GM23338 (cell line): Measurements from ENCODE around the gene RAP1B. TPM values are rescaled to one million over a fixed set of nuclear protein-coding genes. Genes with fewer than 3 reads are reported as not detected.

ENCODE experiments used
- ATAC-seq: fragments of 200-7000 bp; cut with Tn5 transposase; 3 replicates; pipeline ENCODE4 v1.9.1; 2020
- DNase-seq: peaks from one replicate; pipeline ENCODE4 v3.0.0-alpha.2; 2015; ENCODE audit warnings: low spot score
- H2AFZ ChIP-seq: fragments of 200-600 bp; sonication (generic); 2 replicates; pipeline ENCODE4 v1.8.0; 2016; ENCODE audit warnings: antibody characterized with exemption, mild to moderate bottlenecking, moderate library complexity
- H3F3A ChIP-seq: fragments of 200-600 bp; sonication (generic); replicated peaks from 2 replicates; pipeline ENCODE4 v1.8.0; 2017; ENCODE audit warnings: antibody characterized with exemption, mixed run types, low read depth
- H3K27ac ChIP-seq: fragments of 200-600 bp; sonication (generic); 2 replicates; pipeline ENCODE4 v1.6.1; 2016; ENCODE audit warnings: low read depth
- H3K27me3 ChIP-seq: fragments of 200-600 bp; sonication (generic); 2 replicates; pipeline ENCODE4 v1.8.0; 2016; ENCODE audit warnings: mild to moderate bottlenecking, mixed run types, moderate library complexity; ENCODE audit not compliant: insufficient read depth
- H3K36me3 ChIP-seq: fragments of 200-600 bp; sonication (generic); 2 replicates; pipeline ENCODE4 v1.8.0; 2016; ENCODE audit warnings: mild to moderate bottlenecking; ENCODE audit not compliant: insufficient read depth
- H3K4me1 ChIP-seq: fragments of 200-600 bp; sonication (generic); 2 replicates; pipeline ENCODE4 v1.8.0; 2016; ENCODE audit warnings: mild to moderate bottlenecking, moderate library complexity; ENCODE audit not compliant: insufficient read depth
- H3K4me2 ChIP-seq: fragments of 200-600 bp; sonication (generic); 2 replicates; pipeline ENCODE4 v1.7.1; 2017; ENCODE audit warnings: mixed run types
- H3K4me3 ChIP-seq: fragments of 200-600 bp; sonication (generic); 2 replicates; pipeline ENCODE4 v1.6.1; 2016; ENCODE audit warnings: mixed run types
- H3K79me2 ChIP-seq: fragments of 200-600 bp; sonication (generic); replicated peaks from 2 replicates; pipeline ENCODE4 v1.8.0; 2017; ENCODE audit warnings: mild to moderate bottlenecking; ENCODE audit not compliant: insufficient read depth
- H3K9me2 ChIP-seq: fragments of 200-600 bp; sonication (generic); 2 replicates; pipeline ENCODE4 v1.8.0; 2017; ENCODE audit not compliant: insufficient read depth
- H4K20me1 ChIP-seq: fragments of 200-600 bp; sonication (generic); replicated peaks from 2 replicates; pipeline ENCODE4 v1.8.0; 2017; ENCODE audit warnings: mild to moderate bottlenecking; ENCODE audit not compliant: insufficient read depth
- H3K27ac Mint-ChIP-seq: 2 replicates; pipeline ENCODE4 v1.8.0; 2020; ENCODE audit warnings: inconsistent platforms, mild to moderate bottlenecking, moderate library complexity, mixed read lengths
- H3K27me3 Mint-ChIP-seq: 3 replicates; pipeline ENCODE4 v1.8.0; 2022; ENCODE audit warnings: low read depth, mild to moderate bottlenecking, moderate library complexity, mixed read lengths, inconsistent platforms; ENCODE audit not compliant: insufficient read depth, poor library complexity
- H3K36me3 Mint-ChIP-seq: 3 replicates; pipeline ENCODE4 v1.8.0; 2021; ENCODE audit warnings: low read depth, mild to moderate bottlenecking, inconsistent platforms, moderate library complexity, mixed read lengths
- H3K4me1 Mint-ChIP-seq: 3 replicates; pipeline ENCODE4 v1.8.0; 2020; ENCODE audit warnings: mild to moderate bottlenecking, inconsistent platforms, mixed read lengths
- H3K4me3 Mint-ChIP-seq: 3 replicates; pipeline ENCODE4 v1.8.0; 2021; ENCODE audit warnings: moderate library complexity, mild to moderate bottlenecking, inconsistent platforms, mixed read lengths
- H3K9me3 Mint-ChIP-seq: 3 replicates; pipeline ENCODE4 v1.8.0; 2020; ENCODE audit warnings: moderate library complexity, mild to moderate bottlenecking, inconsistent platforms, mixed read lengths
- EZH2phosphoT487 ChIP-seq: fragments of 200-600 bp; sonication (generic); IDR thresholded peaks from one replicate; pipeline ENCODE4 v1.8.1; 2018; ENCODE audit warnings: antibody characterized with exemption; ENCODE audit not compliant: unreplicated experiment
- NANOG ChIP-seq: IDR thresholded peaks from 2 replicates; pipeline ENCODE4 v1.6.1; 2016; ENCODE audit warnings: antibody characterized with exemption, borderline replicate concordance
- POLR2AphosphoS5 ChIP-seq: IDR thresholded peaks from 2 replicates; pipeline ENCODE4 v1.6.1; 2016; ENCODE audit warnings: antibody characterized with exemption, low read depth
- ZNF114 ChIP-seq: fragments of 250-450 bp; sonication (Bioruptor Pico); IDR thresholded peaks from 2 replicates; pipeline ENCODE4 v1.5.0; 2020; ENCODE audit warnings: mild to moderate bottlenecking, moderate library complexity
- polyA plus RNA-seq: library from polyadenylated mRNA; unstranded; fragments of >200 nt; fragmentation: Nextera tagmentation; extraction: Ambion mirVana; gene quantifications from 2 replicates; pipeline ENCODE4 v1.2.1, GENCODE V29; 2016
- total RNA-seq: library from RNA; depleted of rRNA; stranded (reverse); fragments of >200 nt; shearing (Covaris generic); gene quantifications from 2 replicates; pipeline ENCODE4 v1.2.3, GENCODE V29; 2014
- TF ChIP-seq, protein P1 (sequence below): fragments of 250-450 bp; sonication (Bioruptor Pico); IDR thresholded peaks from 2 replicates; pipeline ENCODE4 v1.5.0; 2020; ENCODE audit warnings: mild to moderate bottlenecking, moderate library complexity
- TF ChIP-seq, protein P2 (sequence below): IDR thresholded peaks from 2 replicates; pipeline ENCODE4 v1.6.1; 2016; ENCODE audit warnings: antibody characterized with exemption

Gene RAP1B
- total and polyA plus RNA-seq, 2 experiments from 2014 or later, result 90.6 to 128 TPM

DNA sequence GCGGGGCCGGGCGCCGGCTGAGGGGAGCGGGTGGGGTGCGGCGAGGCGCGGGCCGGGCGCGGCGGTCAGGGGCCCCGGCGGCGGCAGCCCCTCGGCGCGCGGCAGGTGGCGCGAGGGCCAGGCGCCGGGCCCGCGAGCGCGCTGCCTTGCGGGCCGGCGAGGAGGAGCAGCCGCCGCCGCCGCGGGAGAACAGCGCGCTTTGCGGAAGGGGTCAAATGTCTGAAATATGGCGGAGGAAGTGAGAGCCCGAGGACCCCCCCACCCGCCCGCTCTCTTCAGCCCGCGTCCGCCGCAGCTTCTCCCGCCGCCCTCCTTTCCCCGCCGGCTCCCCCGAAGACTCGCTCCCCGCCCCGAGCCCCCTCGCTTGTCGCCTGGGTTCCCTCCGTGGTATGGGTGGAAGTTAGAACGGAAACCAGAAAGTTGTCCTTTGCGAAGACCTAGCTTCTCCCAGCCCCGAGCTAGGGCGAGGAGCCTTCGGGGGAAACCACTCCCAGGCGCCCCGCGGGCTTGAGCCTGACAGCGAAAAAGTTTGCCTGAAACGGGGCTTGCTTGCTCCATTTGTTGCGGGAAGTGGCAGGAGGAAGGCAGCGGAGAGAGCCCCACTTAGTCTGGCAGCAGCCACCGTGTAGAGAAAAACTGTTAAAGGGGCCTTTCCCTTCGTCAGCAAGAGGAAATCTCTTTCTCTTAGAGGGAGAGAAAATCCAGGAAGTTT is 551 bp downstream of the RAP1B start:
- H2AFZ ChIP-seq, result no peak overlapping the region
- H3K4me3 Mint-ChIP-seq, result peak overlapping the region; percentile 78
- ATAC-seq, result peak; percentile 23
- H3K4me2 ChIP-seq, result peak overlapping the region; percentile 96
- peaks cover 50% of the 10 kb centered on the region for H3K79me2 ChIP-seq
- no peaks in the 10 kb centered on the region for H3K27me3 ChIP-seq
- H3K9me2 ChIP-seq, result no peaks in the 10 kb centered on the region
- peaks cover 44% of the 10 kb centered on the region for H3K4me1 Mint-ChIP-seq
- peak; percentile 72 for DNase-seq
- peaks cover 10% of the 10 kb centered on the region; the same call in 2 of the 3 replicates for H3K36me3 Mint-ChIP-seq
- H4K20me1 ChIP-seq, result peaks cover 38% of the 10 kb centered on the region
- H3K27me3 Mint-ChIP-seq, result peaks cover 6% of the 10 kb centered on the region
- H3F3A ChIP-seq, result 0 out of 2 replicates have a peak, but pooled peaks cover 4% of the 10 kb centered on the region
- H3K4me3 ChIP-seq, result peak overlapping the region; percentile 83
- TF ChIP-seq NANOG, result no peak
- TF ChIP-seq, protein P1, sequence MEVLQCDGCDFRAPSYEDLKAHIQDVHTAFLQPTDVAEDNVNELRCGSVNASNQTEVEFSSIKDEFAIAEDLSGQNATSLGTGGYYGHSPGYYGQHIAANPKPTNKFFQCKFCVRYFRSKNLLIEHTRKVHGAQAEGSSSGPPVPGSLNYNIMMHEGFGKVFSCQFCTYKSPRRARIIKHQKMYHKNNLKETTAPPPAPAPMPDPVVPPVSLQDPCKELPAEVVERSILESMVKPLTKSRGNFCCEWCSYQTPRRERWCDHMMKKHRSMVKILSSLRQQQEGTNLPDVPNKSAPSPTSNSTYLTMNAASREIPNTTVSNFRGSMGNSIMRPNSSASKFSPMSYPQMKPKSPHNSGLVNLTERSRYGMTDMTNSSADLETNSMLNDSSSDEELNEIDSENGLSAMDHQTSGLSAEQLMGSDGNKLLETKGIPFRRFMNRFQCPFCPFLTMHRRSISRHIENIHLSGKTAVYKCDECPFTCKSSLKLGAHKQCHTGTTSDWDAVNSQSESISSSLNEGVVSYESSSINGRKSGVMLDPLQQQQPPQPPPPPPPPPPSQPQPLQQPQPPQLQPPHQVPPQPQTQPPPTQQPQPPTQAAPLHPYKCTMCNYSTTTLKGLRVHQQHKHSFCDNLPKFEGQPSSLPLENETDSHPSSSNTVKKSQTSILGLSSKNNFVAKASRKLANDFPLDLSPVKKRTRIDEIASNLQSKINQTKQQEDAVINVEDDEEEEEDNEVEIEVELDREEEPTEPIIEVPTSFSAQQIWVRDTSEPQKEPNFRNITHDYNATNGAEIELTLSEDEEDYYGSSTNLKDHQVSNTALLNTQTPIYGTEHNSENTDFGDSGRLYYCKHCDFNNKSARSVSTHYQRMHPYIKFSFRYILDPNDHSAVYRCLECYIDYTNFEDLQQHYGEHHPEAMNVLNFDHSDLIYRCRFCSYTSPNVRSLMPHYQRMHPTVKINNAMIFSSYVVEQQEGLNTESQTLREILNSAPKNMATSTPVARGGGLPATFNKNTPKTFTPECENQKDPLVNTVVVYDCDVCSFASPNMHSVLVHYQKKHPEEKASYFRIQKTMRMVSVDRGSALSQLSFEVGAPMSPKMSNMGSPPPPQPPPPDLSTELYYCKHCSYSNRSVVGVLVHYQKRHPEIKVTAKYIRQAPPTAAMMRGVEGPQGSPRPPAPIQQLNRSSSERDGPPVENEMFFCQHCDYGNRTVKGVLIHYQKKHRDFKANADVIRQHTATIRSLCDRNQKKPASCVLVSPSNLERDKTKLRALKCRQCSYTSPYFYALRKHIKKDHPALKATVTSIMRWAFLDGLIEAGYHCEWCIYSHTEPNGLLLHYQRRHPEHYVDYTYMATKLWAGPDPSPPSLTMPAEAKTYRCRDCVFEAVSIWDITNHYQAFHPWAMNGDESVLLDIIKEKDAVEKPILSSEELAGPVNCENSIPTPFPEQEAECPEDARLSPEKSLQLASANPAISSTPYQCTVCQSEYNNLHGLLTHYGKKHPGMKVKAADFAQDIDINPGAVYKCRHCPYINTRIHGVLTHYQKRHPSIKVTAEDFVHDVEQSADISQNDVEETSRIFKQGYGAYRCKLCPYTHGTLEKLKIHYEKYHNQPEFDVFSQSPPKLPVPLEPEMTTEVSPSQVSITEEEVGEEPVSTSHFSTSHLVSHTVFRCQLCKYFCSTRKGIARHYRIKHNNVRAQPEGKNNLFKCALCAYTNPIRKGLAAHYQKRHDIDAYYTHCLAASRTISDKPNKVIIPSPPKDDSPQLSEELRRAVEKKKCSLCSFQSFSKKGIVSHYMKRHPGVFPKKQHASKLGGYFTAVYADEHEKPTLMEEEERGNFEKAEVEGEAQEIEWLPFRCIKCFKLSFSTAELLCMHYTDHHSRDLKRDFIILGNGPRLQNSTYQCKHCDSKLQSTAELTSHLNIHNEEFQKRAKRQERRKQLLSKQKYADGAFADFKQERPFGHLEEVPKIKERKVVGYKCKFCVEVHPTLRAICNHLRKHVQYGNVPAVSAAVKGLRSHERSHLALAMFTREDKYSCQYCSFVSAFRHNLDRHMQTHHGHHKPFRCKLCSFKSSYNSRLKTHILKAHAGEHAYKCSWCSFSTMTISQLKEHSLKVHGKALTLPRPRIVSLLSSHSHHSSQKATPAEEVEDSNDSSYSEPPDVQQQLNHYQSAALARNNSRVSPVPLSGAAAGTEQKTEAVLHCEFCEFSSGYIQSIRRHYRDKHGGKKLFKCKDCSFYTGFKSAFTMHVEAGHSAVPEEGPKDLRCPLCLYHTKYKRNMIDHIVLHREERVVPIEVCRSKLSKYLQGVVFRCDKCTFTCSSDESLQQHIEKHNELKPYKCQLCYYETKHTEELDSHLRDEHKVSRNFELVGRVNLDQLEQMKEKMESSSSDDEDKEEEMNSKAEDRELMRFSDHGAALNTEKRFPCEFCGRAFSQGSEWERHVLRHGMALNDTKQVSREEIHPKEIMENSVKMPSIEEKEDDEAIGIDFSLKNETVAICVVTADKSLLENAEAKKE (CRISPR knock-in tag), result no peak
- TF ChIP-seq ZNF114, result no peak
- no peak for TF ChIP-seq POLR2AphosphoS5
- H3K36me3 ChIP-seq, result no peaks in the 10 kb centered on the region
- peaks cover 41% of the 10 kb centered on the region for H3K4me1 ChIP-seq
- H3K9me3 Mint-ChIP-seq, result no peaks in the 10 kb centered on the region; the same call in 2 of the 3 replicates
- H3K27ac Mint-ChIP-seq, result peak overlapping the region; percentile 86
- H3K27ac ChIP-seq, result peak overlapping the region; percentile 72

DNA sequence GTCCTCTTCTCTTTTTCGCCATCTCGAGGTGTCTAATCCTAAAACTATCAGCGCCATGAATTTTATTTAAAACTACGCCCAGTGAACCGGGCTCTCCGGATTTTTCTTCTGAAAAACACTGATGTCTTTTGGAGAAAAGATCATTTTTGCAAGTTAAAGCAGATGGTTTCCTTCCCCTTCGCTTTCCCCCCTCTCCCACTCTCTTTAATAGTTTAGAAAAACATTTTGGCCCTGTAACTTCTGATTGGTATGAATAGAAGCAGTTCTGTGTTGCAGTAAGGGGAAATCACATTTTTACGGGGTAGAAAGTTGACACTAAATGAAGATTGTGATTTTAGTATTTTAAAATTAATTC is 1.1 kb downstream of the RAP1B start:
- peaks cover 45% of the 10 kb centered on the region for H3K4me1 ChIP-seq
- Mint-ChIP-seq H3K36me3 (peaks cover 10% of the 10 kb centered on the region; the same call in 2 of the 3 replicates), H3K27ac (peak overlapping the region; percentile 86), H3K9me3 (no peaks in the 10 kb centered on the region; the same call in 2 of the 3 replicates), H3K27me3 (peaks cover 6% of the 10 kb centered on the region), H3K4me3 (peak overlapping the region; percentile 78), H3K4me1 (peaks cover 44% of the 10 kb centered on the region)
- H3K4me2 ChIP-seq, result peak overlapping the region; percentile 96
- no peaks in the 10 kb centered on the region for H3K27me3 ChIP-seq
- peak overlapping the region; percentile 83 for H3K4me3 ChIP-seq
- DNase-seq (no peak), ATAC-seq (no peak)
- 0 out of 2 replicates have a peak, but pooled peaks cover 4% of the 10 kb centered on the region for H3F3A ChIP-seq
- peaks cover 55% of the 10 kb centered on the region for H3K79me2 ChIP-seq
- TF ChIP-seq EZH2phosphoT487 (no peak), POLR2AphosphoS5 (no peak), ZNF114 (no peak), NANOG (no peak)
- TF ChIP-seq, protein P2, sequence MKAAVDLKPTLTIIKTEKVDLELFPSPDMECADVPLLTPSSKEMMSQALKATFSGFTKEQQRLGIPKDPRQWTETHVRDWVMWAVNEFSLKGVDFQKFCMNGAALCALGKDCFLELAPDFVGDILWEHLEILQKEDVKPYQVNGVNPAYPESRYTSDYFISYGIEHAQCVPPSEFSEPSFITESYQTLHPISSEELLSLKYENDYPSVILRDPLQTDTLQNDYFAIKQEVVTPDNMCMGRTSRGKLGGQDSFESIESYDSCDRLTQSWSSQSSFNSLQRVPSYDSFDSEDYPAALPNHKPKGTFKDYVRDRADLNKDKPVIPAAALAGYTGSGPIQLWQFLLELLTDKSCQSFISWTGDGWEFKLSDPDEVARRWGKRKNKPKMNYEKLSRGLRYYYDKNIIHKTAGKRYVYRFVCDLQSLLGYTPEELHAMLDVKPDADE, result no peak
- peak overlapping the region; percentile 72 for H3K27ac ChIP-seq
- H2AFZ ChIP-seq, result no peak overlapping the region
- H4K20me1 ChIP-seq, result peaks cover 42% of the 10 kb centered on the region
- no peaks in the 10 kb centered on the region for H3K9me2 ChIP-seq
- no peaks in the 10 kb centered on the region for H3K36me3 ChIP-seq
